Measurements from ENCODE around the gene GNAZ.
A peak's percentile ranks its signal among the peaks of the same experiment; 100 is the strongest.

Gene GNAZ

GRCh38 chr22:23078462-23078787, 8.1 kb downstream of the GNAZ start:
- Mint-ChIP-seq H3K4me3 (no peak overlapping the region), H3K36me3 (ENCODE audit: insufficient read depth) (no peaks in the 10 kb centered on the region), H3K4me1 (no peaks in the 10 kb centered on the region), H3K27ac (ENCODE audit: low read depth) (no peak overlapping the region), H3K9me3 (no peaks in the 10 kb centered on the region), H3K27me3 (peaks cover 15% of the 10 kb centered on the region)
- ATAC-seq (replicated peaks; ENCODE audit: extremely low read depth, poor library complexity, severe bottlenecking) (no peak), DNase-seq (ENCODE audit: low spot score in 2 of 2) (no peak)

- no peaks in the 10 kb centered on the region for H3K4me1 Mint-ChIP-seq
- H3K27ac Mint-ChIP-seq (ENCODE audit: low read depth): no peak overlapping the region
- ATAC-seq (replicated peaks; ENCODE audit: extremely low read depth, poor library complexity, severe bottlenecking) (no peak), DNase-seq (ENCODE audit: low spot score in 2 of 2) (no peak)
- H3K36me3 Mint-ChIP-seq (ENCODE audit: insufficient read depth): peaks cover 2% of the 10 kb centered on the region
- peaks cover 6% of the 10 kb centered on the region for H3K27me3 Mint-ChIP-seq
- H3K9me3 Mint-ChIP-seq: no peaks in the 10 kb centered on the region
- H3K4me3 Mint-ChIP-seq: no peak overlapping the region
Measured at GRCh38 chr22:23079240-23079768, 9.0 kb downstream of the GNAZ start.

GRCh38 chr22:23079814-23080521, 9.6 kb downstream of the GNAZ start:
- H3K36me3 Mint-ChIP-seq (ENCODE audit: insufficient read depth): peaks cover 3% of the 10 kb centered on the region
- ATAC-seq (replicated peaks; ENCODE audit: extremely low read depth, poor library complexity, severe bottlenecking): no peak
- H3K27ac Mint-ChIP-seq (ENCODE audit: low read depth): no peak overlapping the region
- H3K4me3 Mint-ChIP-seq: no peak overlapping the region
- no peak for DNase-seq (ENCODE audit: low spot score in 2 of 2)
- no peaks in the 10 kb centered on the region for H3K27me3 Mint-ChIP-seq
- no peaks in the 10 kb centered on the region for H3K9me3 Mint-ChIP-seq
- no peaks in the 10 kb centered on the region for H3K4me1 Mint-ChIP-seq

- H3K4me1 Mint-ChIP-seq: no peaks in the 10 kb centered on the region
- DNase-seq (ENCODE audit: low spot score in 2 of 2) (no peak), ATAC-seq (replicated peaks; ENCODE audit: extremely low read depth, poor library complexity, severe bottlenecking) (no peak)
- H3K4me3 Mint-ChIP-seq: no peak overlapping the region
- H3K27me3 Mint-ChIP-seq: no peaks in the 10 kb centered on the region
- H3K27ac Mint-ChIP-seq (ENCODE audit: low read depth): no peak overlapping the region
- H3K9me3 Mint-ChIP-seq: no peaks in the 10 kb centered on the region
- peaks cover 3% of the 10 kb centered on the region for H3K36me3 Mint-ChIP-seq (ENCODE audit: insufficient read depth)
Measured at GRCh38 chr22:23080613-23081290, 10.4 kb downstream of the GNAZ start.

- Mint-ChIP-seq H3K27me3 (no peaks in the 10 kb centered on the region), H3K4me3 (no peak overlapping the region), H3K4me1 (no peaks in the 10 kb centered on the region), H3K36me3 (ENCODE audit: insufficient read depth) (peaks cover 3% of the 10 kb centered on the region), H3K27ac (ENCODE audit: low read depth) (no peak overlapping the region), H3K9me3 (no peaks in the 10 kb centered on the region)
- DNase-seq (ENCODE audit: low spot score in 2 of 2) (no peak), ATAC-seq (replicated peaks; ENCODE audit: extremely low read depth, poor library complexity, severe bottlenecking) (no peak)
Measured at GRCh38 chr22:23082534-23083314, 12.4 kb downstream of the GNAZ start.

GRCh38 chr22:23083315-23084021, 13.1 kb downstream of the GNAZ start:
- Mint-ChIP-seq H3K27ac (ENCODE audit: low read depth) (no peak overlapping the region), H3K27me3 (no peaks in the 10 kb centered on the region), H3K4me3 (no peak overlapping the region), H3K4me1 (peaks cover 5% of the 10 kb centered on the region), H3K36me3 (ENCODE audit: insufficient read depth) (peaks cover 5% of the 10 kb centered on the region), H3K9me3 (no peaks in the 10 kb centered on the region)
- no peak for DNase-seq (ENCODE audit: low spot score in 2 of 2)
- no peak for ATAC-seq (replicated peaks; ENCODE audit: extremely low read depth, poor library complexity, severe bottlenecking)

- H3K27me3 Mint-ChIP-seq: no peaks in the 10 kb centered on the region
- ATAC-seq (replicated peaks; ENCODE audit: extremely low read depth, poor library complexity, severe bottlenecking): no peak
- no peak for DNase-seq (ENCODE audit: low spot score in 2 of 2)
- H3K4me3 Mint-ChIP-seq: no peak overlapping the region
- H3K27ac Mint-ChIP-seq (ENCODE audit: low read depth): no peak overlapping the region
- H3K9me3 Mint-ChIP-seq: no peaks in the 10 kb centered on the region
- peaks cover 5% of the 10 kb centered on the region for H3K36me3 Mint-ChIP-seq (ENCODE audit: insufficient read depth)
- H3K4me1 Mint-ChIP-seq: peaks cover 9% of the 10 kb centered on the region
Measured at GRCh38 chr22:23084453-23085350, 14.4 kb downstream of the GNAZ start.

GRCh38 chr22:23085351-23085671, 15.0 kb downstream of the GNAZ start:
- no peak for ATAC-seq (replicated peaks; ENCODE audit: extremely low read depth, poor library complexity, severe bottlenecking)
- Mint-ChIP-seq H3K9me3 (no peaks in the 10 kb centered on the region), H3K4me1 (peaks cover 9% of the 10 kb centered on the region), H3K27me3 (no peaks in the 10 kb centered on the region), H3K4me3 (no peak overlapping the region), H3K27ac (ENCODE audit: low read depth) (no peak overlapping the region), H3K36me3 (ENCODE audit: insufficient read depth) (peaks cover 5% of the 10 kb centered on the region)
- DNase-seq (ENCODE audit: low spot score in 2 of 2): no peak

GRCh38 chr22:23085785-23086184, 15.5 kb downstream of the GNAZ start:
- no peak overlapping the region for H3K27ac Mint-ChIP-seq (ENCODE audit: low read depth)
- peaks cover 5% of the 10 kb centered on the region for H3K36me3 Mint-ChIP-seq (ENCODE audit: insufficient read depth)
- ATAC-seq (replicated peaks; ENCODE audit: extremely low read depth, poor library complexity, severe bottlenecking) (no peak), DNase-seq (ENCODE audit: low spot score in 2 of 2) (no peak)
- no peaks in the 10 kb centered on the region for H3K9me3 Mint-ChIP-seq
- no peak overlapping the region for H3K4me3 Mint-ChIP-seq
- peaks cover 9% of the 10 kb centered on the region for H3K4me1 Mint-ChIP-seq
- no peaks in the 10 kb centered on the region for H3K27me3 Mint-ChIP-seq

GRCh38 chr22:23086263-23086662, 15.9 kb downstream of the GNAZ start:
- H3K9me3 Mint-ChIP-seq: no peaks in the 10 kb centered on the region
- no peak for ATAC-seq (replicated peaks; ENCODE audit: extremely low read depth, poor library complexity, severe bottlenecking)
- peaks cover 9% of the 10 kb centered on the region for H3K4me1 Mint-ChIP-seq
- no peak overlapping the region for H3K27ac Mint-ChIP-seq (ENCODE audit: low read depth)
- no peak overlapping the region for H3K4me3 Mint-ChIP-seq
- no peaks in the 10 kb centered on the region for H3K27me3 Mint-ChIP-seq
- no peak for DNase-seq (ENCODE audit: low spot score in 2 of 2)
- peaks cover 5% of the 10 kb centered on the region for H3K36me3 Mint-ChIP-seq (ENCODE audit: insufficient read depth)

GRCh38 chr22:23086787-23087186, 16.5 kb downstream of the GNAZ start:
- peaks cover 9% of the 10 kb centered on the region for H3K4me1 Mint-ChIP-seq
- DNase-seq (ENCODE audit: low spot score in 2 of 2): no peak
- peaks cover 5% of the 10 kb centered on the region for H3K36me3 Mint-ChIP-seq (ENCODE audit: insufficient read depth)
- no peaks in the 10 kb centered on the region for H3K9me3 Mint-ChIP-seq
- no peak for ATAC-seq (replicated peaks; ENCODE audit: extremely low read depth, poor library complexity, severe bottlenecking)
- no peaks in the 10 kb centered on the region for H3K27me3 Mint-ChIP-seq
- H3K27ac Mint-ChIP-seq (ENCODE audit: low read depth): no peak overlapping the region
- H3K4me3 Mint-ChIP-seq: no peak overlapping the region

- Mint-ChIP-seq H3K27ac (ENCODE audit: low read depth) (no peak overlapping the region), H3K4me1 (peaks cover 9% of the 10 kb centered on the region), H3K4me3 (no peak overlapping the region), H3K9me3 (no peaks in the 10 kb centered on the region), H3K36me3 (ENCODE audit: insufficient read depth) (peaks cover 5% of the 10 kb centered on the region), H3K27me3 (no peaks in the 10 kb centered on the region)
- DNase-seq (ENCODE audit: low spot score in 2 of 2) (no peak), ATAC-seq (replicated peaks; ENCODE audit: extremely low read depth, poor library complexity, severe bottlenecking) (peak; percentile 24)
Measured at GRCh38 chr22:23088199-23088604, 17.9 kb downstream of the GNAZ start.

All from central memory CD8-positive, alpha-beta T cell (primary cell).